ENCODE measurements around the gene RAB8B.

Gene RAB8B

GRCh38 chr15:63157118-63157843, 32.1 kb upstream of the RAB8B start, which contains the start of gene RPS27L:
TSS of gene RPS27L (minus strand) at chr15:63157477. CDS start at chr15:63157405, 72 bp downstream.
- H2BK12ac ChIP-seq (ENCODE audit: low read length), result no peak within 1 kb of the TSS
- no peak within 1 kb of the TSS for H4K8ac ChIP-seq (ENCODE audit: low read depth, low read length)
- no peaks in the 10 kb centered on the region for H3K79me1 ChIP-seq (ENCODE audit: low read depth, low read length)
- H3K27ac ChIP-seq (replicated peaks; ENCODE audit: low read length), result peak within 1 kb of the TSS; percentile 95
- peak within 1 kb of the TSS; percentile 67 for H3K4me2 ChIP-seq (ENCODE audit: insufficient read depth, low read length, poor library complexity, severe bottlenecking)
- H3K4ac ChIP-seq (ENCODE audit: low read length), result peak within 1 kb of the TSS; percentile 93
- no peak within 1 kb of the TSS for H3K14ac ChIP-seq (ENCODE audit: low read length)
- H2BK15ac ChIP-seq (ENCODE audit: low read length), result peak within 1 kb of the TSS; percentile 97
- peak within 1 kb of the TSS; percentile 64 to 88 for H3K4me3 ChIP-seq (ENCODE audit: low read length in 2 of 2)
- H3K36me3 ChIP-seq (replicated peaks in 1 of 2; ENCODE audit: control insufficient read depth in 2 of 2, insufficient read depth in 2 of 2, low read length in 2 of 2), result peaks cover 9 to 36% of the 10 kb centered on the region in 2 donors
- peak within 1 kb of the TSS; percentile 94 for H2BK120ac ChIP-seq (ENCODE audit: low read depth, low read length)
- H2BK5ac ChIP-seq (ENCODE audit: low read length), result peak within 1 kb of the TSS; percentile 97
- peak within 1 kb of the TSS; percentile 99 for H3K23ac ChIP-seq (ENCODE audit: low read depth, low read length, poor library complexity)
- H2AFZ ChIP-seq (ENCODE audit: low read length), result peak within 1 kb of the TSS; percentile 96
- peak; percentile 87 for DNase-seq (ENCODE audit: low spot score)
- no peak within 1 kb of the TSS for H2AK5ac ChIP-seq (ENCODE audit: low read depth, low read length)
- no peaks in the 10 kb centered on the region for H3K27me3 ChIP-seq (ENCODE audit: control insufficient read depth in 3 of 3, insufficient read depth in 3 of 3, low read depth in 1 of 3, low read length in 3 of 3)
- H3K9ac ChIP-seq (ENCODE audit: low read depth, low read length, poor library complexity), result peak within 1 kb of the TSS; percentile 95
- H4K91ac ChIP-seq (ENCODE audit: low read depth, low read length, poor library complexity), result no peak within 1 kb of the TSS
- H3K4me1 ChIP-seq (ENCODE audit: control insufficient read depth in 2 of 2, insufficient read depth in 1 of 2, low read depth in 1 of 2, low read length in 2 of 2), result peaks cover 2 to 3% of the 10 kb centered on the region in 2 donors
- peak within 1 kb of the TSS; percentile 99 for H3K18ac ChIP-seq (ENCODE audit: low read length)
- H3K9me3 ChIP-seq (replicated peaks in 1 of 2; ENCODE audit: control insufficient read depth in 2 of 2, insufficient read depth in 1 of 2, low read depth in 1 of 2, low read length in 2 of 2), result peaks cover 0 to 2% of the 10 kb centered on the region in 2 donors
- no CpG with 5 or more reads among the region's 60 CpGs for WGBS, 2 donors (ENCODE audit: extremely low coverage in 2 of 2, insufficient read length in 2 of 2, insufficient replicate concordance in 1 of 2)

GRCh38 chr15:63157891-63158431, 31.4 kb upstream of the RAB8B start:
- no peaks in the 10 kb centered on the region for H3K27me3 ChIP-seq (ENCODE audit: control insufficient read depth in 3 of 3, insufficient read depth in 3 of 3, low read depth in 1 of 3, low read length in 3 of 3)

GRCh38 chr15:63160638-63161037, 28.8 kb upstream of the RAB8B start:
- Histone ChIP-seq H4K8ac (ENCODE audit: low read depth, low read length) (no peak overlapping the region), H3K4me1 (ENCODE audit: control insufficient read depth in 2 of 2, insufficient read depth in 1 of 2, low read depth in 1 of 2, low read length in 2 of 2) (peaks cover under 1 to 2% of the 10 kb centered on the region in 2 donors), H2BK120ac (ENCODE audit: low read depth, low read length) (no peak overlapping the region), H3K4ac (ENCODE audit: low read length) (no peak overlapping the region), H2BK15ac (ENCODE audit: low read length) (no peak overlapping the region), H4K91ac (ENCODE audit: low read depth, low read length, poor library complexity) (no peak overlapping the region), H3K27ac (replicated peaks; ENCODE audit: low read length) (no peak overlapping the region), H2AK5ac (ENCODE audit: low read depth, low read length) (no peak overlapping the region), H3K18ac (ENCODE audit: low read length) (no peak overlapping the region), H2BK5ac (ENCODE audit: low read length) (no peak overlapping the region), H3K14ac (ENCODE audit: low read length) (no peak overlapping the region), H3K4me2 (ENCODE audit: insufficient read depth, low read length, poor library complexity, severe bottlenecking) (no peak overlapping the region), H3K36me3 (replicated peaks in 1 of 2; ENCODE audit: control insufficient read depth in 2 of 2, insufficient read depth in 2 of 2, low read length in 2 of 2) (peaks cover 2 to 3% of the 10 kb centered on the region in 2 donors), H3K27me3 (ENCODE audit: control insufficient read depth in 3 of 3, insufficient read depth in 3 of 3, low read depth in 1 of 3, low read length in 3 of 3) (no peaks in the 10 kb centered on the region), H2BK12ac (ENCODE audit: low read length) (no peak overlapping the region), H3K79me1 (ENCODE audit: low read depth, low read length) (no peaks in the 10 kb centered on the region), H3K9me3 (replicated peaks in 1 of 2; ENCODE audit: control insufficient read depth in 2 of 2, insufficient read depth in 1 of 2, low read depth in 1 of 2, low read length in 2 of 2) (peaks cover 0 to 2% of the 10 kb centered on the region in 2 donors), H2AFZ (ENCODE audit: low read length) (no peak overlapping the region), H3K23ac (ENCODE audit: low read depth, low read length, poor library complexity) (no peak overlapping the region), H3K4me3 (ENCODE audit: low read length in 2 of 2) (no peak overlapping the region), H3K9ac (ENCODE audit: low read depth, low read length, poor library complexity) (no peak overlapping the region)
- no peak for DNase-seq (ENCODE audit: low spot score)

More at GRCh38 chr15:63157891-63158431, 31.4 kb upstream of the RAB8B start:
- Histone ChIP-seq H3K9me3 (replicated peaks in 1 of 2; ENCODE audit: control insufficient read depth in 2 of 2, insufficient read depth in 1 of 2, low read depth in 1 of 2, low read length in 2 of 2) (peaks cover 0 to 2% of the 10 kb centered on the region in 2 donors), H2BK120ac (ENCODE audit: low read depth, low read length) (peak overlapping the region; percentile 94), H3K18ac (ENCODE audit: low read length) (peak overlapping the region; percentile 99), H2AK5ac (ENCODE audit: low read depth, low read length) (no peak overlapping the region), H3K14ac (ENCODE audit: low read length) (no peak overlapping the region), H3K23ac (ENCODE audit: low read depth, low read length, poor library complexity) (no peak overlapping the region), H3K79me1 (ENCODE audit: low read depth, low read length) (no peaks in the 10 kb centered on the region), H3K9ac (ENCODE audit: low read depth, low read length, poor library complexity) (no peak overlapping the region), H2BK5ac (ENCODE audit: low read length) (peak overlapping the region; percentile 97), H3K4me3 (ENCODE audit: low read length in 2 of 2) (peak overlapping the region; percentile 64 to 88), H3K36me3 (replicated peaks in 1 of 2; ENCODE audit: control insufficient read depth in 2 of 2, insufficient read depth in 2 of 2, low read length in 2 of 2) (peaks cover 5 to 29% of the 10 kb centered on the region in 2 donors), H4K91ac (ENCODE audit: low read depth, low read length, poor library complexity) (no peak overlapping the region), H4K8ac (ENCODE audit: low read depth, low read length) (no peak overlapping the region), H2BK12ac (ENCODE audit: low read length) (no peak overlapping the region), H3K4me1 (ENCODE audit: control insufficient read depth in 2 of 2, insufficient read depth in 1 of 2, low read depth in 1 of 2, low read length in 2 of 2) (peaks cover 2 to 3% of the 10 kb centered on the region in 2 donors), H3K27ac (replicated peaks; ENCODE audit: low read length) (peak overlapping the region; percentile 95), H3K4ac (ENCODE audit: low read length) (no peak overlapping the region), H2BK15ac (ENCODE audit: low read length) (peak overlapping the region; percentile 97), H2AFZ (ENCODE audit: low read length) (peak overlapping the region; percentile 96), H3K4me2 (ENCODE audit: insufficient read depth, low read length, poor library complexity, severe bottlenecking) (peak overlapping the region; percentile 67)
- WGBS, 2 donors (ENCODE audit: extremely low coverage in 2 of 2, insufficient read length in 2 of 2, insufficient replicate concordance in 1 of 2), result no CpG with 5 or more reads among the region's 18 CpGs
- peak; percentile 50 for DNase-seq (ENCODE audit: low spot score)

- no peak for DNase-seq (ENCODE audit: low spot score)
- Histone ChIP-seq H2AK5ac (ENCODE audit: low read depth, low read length) (no peak overlapping the region), H3K4me3 (ENCODE audit: low read length in 2 of 2) (no peak overlapping the region), H3K9ac (ENCODE audit: low read depth, low read length, poor library complexity) (no peak overlapping the region), H3K27me3 (ENCODE audit: control insufficient read depth in 3 of 3, insufficient read depth in 3 of 3, low read depth in 1 of 3, low read length in 3 of 3) (no peaks in the 10 kb centered on the region), H3K4me1 (ENCODE audit: control insufficient read depth in 2 of 2, insufficient read depth in 1 of 2, low read depth in 1 of 2, low read length in 2 of 2) (peaks cover 0 to 1% of the 10 kb centered on the region in 2 donors), H3K79me1 (ENCODE audit: low read depth, low read length) (no peaks in the 10 kb centered on the region), H3K4me2 (ENCODE audit: insufficient read depth, low read length, poor library complexity, severe bottlenecking) (no peak overlapping the region), H3K14ac (ENCODE audit: low read length) (no peak overlapping the region), H3K9me3 (replicated peaks in 1 of 2; ENCODE audit: control insufficient read depth in 2 of 2, insufficient read depth in 1 of 2, low read depth in 1 of 2, low read length in 2 of 2) (peaks cover 0 to 2% of the 10 kb centered on the region in 2 donors), H3K23ac (ENCODE audit: low read depth, low read length, poor library complexity) (no peak overlapping the region), H2BK15ac (ENCODE audit: low read length) (no peak overlapping the region), H3K4ac (ENCODE audit: low read length) (no peak overlapping the region), H2AFZ (ENCODE audit: low read length) (no peak overlapping the region), H2BK5ac (ENCODE audit: low read length) (no peak overlapping the region), H3K36me3 (replicated peaks in 1 of 2; ENCODE audit: control insufficient read depth in 2 of 2, insufficient read depth in 2 of 2, low read length in 2 of 2) (peaks cover 2% of the 10 kb centered on the region in 2 donors), H4K91ac (ENCODE audit: low read depth, low read length, poor library complexity) (no peak overlapping the region), H2BK120ac (ENCODE audit: low read depth, low read length) (no peak overlapping the region), H3K27ac (replicated peaks; ENCODE audit: low read length) (no peak overlapping the region), H2BK12ac (ENCODE audit: low read length) (no peak overlapping the region), H4K8ac (ENCODE audit: low read depth, low read length) (no peak overlapping the region), H3K18ac (ENCODE audit: low read length) (no peak overlapping the region)
- WGBS, 2 donors (ENCODE audit: extremely low coverage in 2 of 2, insufficient read length in 2 of 2, insufficient replicate concordance in 1 of 2), result no CpG with 5 or more reads among the region's 4 CpGs
Observed at GRCh38 chr15:63163217-63163616, 26.2 kb upstream of the RAB8B start.

Data from neuronal stem cell (in vitro differentiated cells).